HEK293 (cell line): Measurements from ENCODE around the gene BCKDHB.
"Not testable (repeated sequence)": the region's sequence is repeated elsewhere in the genome, so short reads cannot be mapped to it uniquely, and the experiment has no call there.

Experiments used
- CTCF ChIA-PET: fragments of 350-600 bp; formaldehyde crosslinking; extraction: SDS; loops from one replicate; lab custom pipeline; 2021; ENCODE audit warnings: antibody characterized with exemption; lab: Yijun Ruan, JAX
- POLR2A ChIA-PET: fragments of 300-600 bp; formaldehyde crosslinking; extraction: SDS; loops from one replicate; lab custom pipeline; 2020; ENCODE audit warnings: antibody characterized with exemption, inconsistent platforms; lab: Yijun Ruan, JAX
- H3K27ac ChIP-seq: fragments of 200-500 bp; sonication (Bioruptor generic); 2 replicates; pipeline ENCODE4 v1.5.1; 2014; ENCODE audit warnings: low read depth, low read length, control low read depth, inconsistent platforms; ENCODE audit errors: extremely low read depth
- H3K36me3 ChIP-seq, 2 experiments: fragments of 200-500 bp in 1 of 2; sonication (Bioruptor generic) in 1 of 2; 1 replicate in 1 of 2; 2 replicates in 1 of 2; pipeline ENCODE4 v1.5.1; 2014 to 2017; ENCODE audit warnings: inconsistent platforms in 2 of 2, low read length in 2 of 2; ENCODE audit not compliant: control insufficient read depth in 2 of 2, insufficient read depth in 1 of 2
- H3K4me1 ChIP-seq: fragments of 200-500 bp; sonication (Bioruptor generic); 2 replicates; pipeline ENCODE4 v1.5.1; 2014; ENCODE audit warnings: mild to moderate bottlenecking, low read length, inconsistent platforms; ENCODE audit not compliant: control insufficient read depth, insufficient read depth
- H3K4me3 ChIP-seq: 2 replicates; pipeline ENCODE4 v1.5.1; 2011; ENCODE audit warnings: low read depth, mild to moderate bottlenecking, control low read depth, low read length, moderate library complexity
- H3K9me3 ChIP-seq: fragments of 200-500 bp; sonication (Bioruptor generic); 2 replicates; pipeline ENCODE4 v1.5.1; 2014; ENCODE audit warnings: low read depth, low read length, inconsistent platforms; ENCODE audit not compliant: control insufficient read depth, insufficient read depth
- GLI2 ChIP-seq: fragments of 450-650 bp; formaldehyde crosslinking; IDR thresholded peaks from 2 replicates; pipeline ENCODE4; 2017; ENCODE audit warnings: missing biosample characterization, missing genetic modification characterization, low read depth, borderline replicate concordance
- HOXC10 ChIP-seq: sonication (generic); formaldehyde crosslinking; IDR thresholded peaks from 2 replicates; pipeline ENCODE4 v1.8.1; 2023; ENCODE audit warnings: mild to moderate bottlenecking, missing genetic modification reagents
- MEIS1 ChIP-seq: sonication (generic); formaldehyde crosslinking; IDR thresholded peaks from 2 replicates; pipeline ENCODE4 v1.8.1; 2022; ENCODE audit warnings: missing genetic modification reagents, mild to moderate bottlenecking, borderline replicate concordance
- PRDM1 ChIP-seq: fragments of 450-650 bp; formaldehyde crosslinking; IDR thresholded peaks from 2 replicates; pipeline ENCODE4; 2016; ENCODE audit warnings: missing biosample characterization, missing genetic modification characterization
- TCF7L2 ChIP-seq: IDR thresholded peaks from 2 replicates; pipeline ENCODE4 v1.6.1; 2011; ENCODE audit warnings: low read depth, mild to moderate bottlenecking, inconsistent platforms, low read length, moderate library complexity, borderline replicate concordance
- ZNF157 ChIP-seq: fragments of 450-650 bp; formaldehyde crosslinking; IDR thresholded peaks from 2 replicates; pipeline ENCODE4 v1.5.1; 2016; ENCODE audit warnings: missing biosample characterization, missing genetic modification characterization
- ZNF266 ChIP-seq: fragments of 450-650 bp; formaldehyde crosslinking; IDR thresholded peaks from 2 replicates; pipeline ENCODE4 v1.5.1; 2016; ENCODE audit warnings: missing biosample characterization, missing genetic modification characterization, low read depth
- ZNF350 ChIP-seq: fragments of 450-650 bp; formaldehyde crosslinking; IDR thresholded peaks from 2 replicates; pipeline ENCODE4 v1.5.0; 2017; ENCODE audit warnings: missing biosample characterization, mild to moderate bottlenecking, missing genetic modification characterization
- ZNF561 ChIP-seq: fragments of 450-650 bp; IDR thresholded peaks from 2 replicates; pipeline ENCODE4 v1.5.1; 2018; ENCODE audit warnings: missing biosample characterization, missing genetic modification characterization, borderline replicate concordance
- ZNF571 ChIP-seq: fragments of 450-650 bp; formaldehyde crosslinking; IDR thresholded peaks from 2 replicates; pipeline ENCODE4 v1.5.0; 2017; ENCODE audit warnings: missing biosample characterization, missing genetic modification characterization
- ZNF610 ChIP-seq: fragments of 450-650 bp; formaldehyde crosslinking; IDR thresholded peaks from 2 replicates; pipeline ENCODE4 v1.5.1; 2016; ENCODE audit warnings: missing biosample characterization, missing genetic modification characterization, borderline replicate concordance
- ZNF654 ChIP-seq: fragments of 450-650 bp; formaldehyde crosslinking; IDR thresholded peaks from 2 replicates; pipeline ENCODE4 v1.5.1; 2016; ENCODE audit warnings: low read depth, missing biosample characterization, missing genetic modification characterization
- ZNF660 ChIP-seq: fragments of 450-650 bp; IDR thresholded peaks from 2 replicates; pipeline ENCODE4 v1.5.1; 2018; ENCODE audit warnings: missing biosample characterization, mild to moderate bottlenecking, missing genetic modification characterization
- TF ChIP-seq, protein P1 (sequence below): fragments of 450-650 bp; formaldehyde crosslinking; IDR thresholded peaks from 2 replicates; pipeline ENCODE4 v1.5.1; 2016; ENCODE audit warnings: missing biosample characterization, missing genetic modification characterization
- TF ChIP-seq, protein P2 (sequence below): fragments of 450-650 bp; formaldehyde crosslinking; IDR thresholded peaks from 2 replicates; pipeline ENCODE4 v1.5.1; 2016; ENCODE audit warnings: missing biosample characterization, missing genetic modification characterization
- TF ChIP-seq, protein P3 (sequence below): fragments of 450-650 bp; formaldehyde crosslinking; IDR thresholded peaks from 2 replicates; pipeline ENCODE4 v1.5.1; 2016; ENCODE audit warnings: missing biosample characterization, missing genetic modification characterization
- TF ChIP-seq, protein P4 (sequence below): fragments of 450-650 bp; formaldehyde crosslinking; conservative IDR thresholded peaks from 2 replicates; pipeline ENCODE4 v1.5.1; 2016; ENCODE audit warnings: low read depth, missing biosample characterization, missing genetic modification characterization

Gene BCKDHB

DNA sequence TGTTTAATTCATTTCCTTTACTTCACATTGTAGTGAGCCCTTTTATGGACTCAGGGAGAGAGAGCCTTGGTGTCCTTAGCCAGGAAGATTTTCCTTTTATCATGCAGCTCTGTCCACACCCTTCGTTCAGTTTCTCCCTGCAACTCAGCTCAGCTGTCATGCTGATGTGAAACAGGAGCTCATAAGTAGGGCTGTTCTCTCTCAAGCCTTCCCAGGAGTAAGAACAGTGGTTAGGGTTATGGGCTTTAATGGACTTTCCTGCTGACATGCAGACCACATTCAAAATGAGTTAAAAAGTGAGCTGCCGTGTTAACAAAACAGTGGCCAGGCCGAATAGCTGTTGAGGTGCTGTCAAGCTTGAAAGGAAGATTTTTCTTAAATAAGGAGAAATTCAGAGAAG is 104.1 kb downstream of the BCKDHB start:
- Histone ChIP-seq H3K9me3 (no peaks in the 10 kb centered on the region), H3K27ac (no peak overlapping the region), H3K36me3 (no peaks in the 10 kb centered on the region), H3K4me1 (no peaks in the 10 kb centered on the region), H3K4me3 (no peak overlapping the region)
- CTCF ChIA-PET, result interaction anchor here (1.0 kb wide), 2 partner anchors 78 to 247 kb away, joined by 3 read pairs; no protein-coding TSS in a partner anchor
- TF ChIP-seq TCF7L2 (no peak), ZNF157 (tag by site-specific recombination) (no peak), ZNF571 (tag by site-specific recombination) (no peak), GLI2 (tag by site-specific recombination) (no peak), MEIS1 (CRISPR knock-in tag) (no peak)
- POLR2A ChIA-PET, result no interaction called here

DNA sequence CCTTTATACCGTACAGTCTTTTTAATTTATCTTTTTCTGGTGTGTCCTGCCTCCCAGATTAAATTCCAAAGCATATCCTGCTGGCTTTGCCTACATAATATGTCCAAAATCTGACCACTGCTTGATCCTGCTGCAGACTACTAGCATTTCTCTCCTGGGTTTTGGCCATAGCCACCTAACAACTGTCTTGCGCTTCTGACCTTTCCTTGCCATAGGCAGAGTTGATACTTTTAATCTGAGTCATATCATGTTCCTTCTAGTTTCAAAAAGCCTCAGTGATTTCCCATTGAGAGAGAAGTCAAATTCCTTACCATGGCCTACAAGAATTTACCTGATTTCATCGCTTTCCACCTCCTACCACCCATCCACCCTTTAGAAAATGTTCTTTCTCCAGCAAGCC is 104.8 kb downstream of the BCKDHB start:
- Histone ChIP-seq H3K4me3 (no peak overlapping the region), H3K27ac (no peak overlapping the region), H3K4me1 (no peaks in the 10 kb centered on the region), H3K9me3 (no peaks in the 10 kb centered on the region), H3K36me3 (no peaks in the 10 kb centered on the region)
- POLR2A ChIA-PET, result no interaction called here
- TF ChIP-seq ZNF610 (tag by site-specific recombination) (no peak), ZNF561 (no peak), ZNF350 (tag by site-specific recombination) (no peak)
- TF ChIP-seq, protein P1, sequence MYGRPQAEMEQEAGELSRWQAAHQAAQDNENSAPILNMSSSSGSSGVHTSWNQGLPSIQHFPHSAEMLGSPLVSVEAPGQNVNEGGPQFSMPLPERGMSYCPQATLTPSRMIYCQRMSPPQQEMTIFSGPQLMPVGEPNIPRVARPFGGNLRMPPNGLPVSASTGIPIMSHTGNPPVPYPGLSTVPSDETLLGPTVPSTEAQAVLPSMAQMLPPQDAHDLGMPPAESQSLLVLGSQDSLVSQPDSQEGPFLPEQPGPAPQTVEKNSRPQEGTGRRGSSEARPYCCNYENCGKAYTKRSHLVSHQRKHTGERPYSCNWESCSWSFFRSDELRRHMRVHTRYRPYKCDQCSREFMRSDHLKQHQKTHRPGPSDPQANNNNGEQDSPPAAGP (tag by site-specific recombination), result no peak
- CTCF ChIA-PET, result interaction anchor here (1.0 kb wide), 2 partner anchors 79 to 246 kb away, joined by 3 read pairs; no protein-coding TSS in a partner anchor

DNA sequence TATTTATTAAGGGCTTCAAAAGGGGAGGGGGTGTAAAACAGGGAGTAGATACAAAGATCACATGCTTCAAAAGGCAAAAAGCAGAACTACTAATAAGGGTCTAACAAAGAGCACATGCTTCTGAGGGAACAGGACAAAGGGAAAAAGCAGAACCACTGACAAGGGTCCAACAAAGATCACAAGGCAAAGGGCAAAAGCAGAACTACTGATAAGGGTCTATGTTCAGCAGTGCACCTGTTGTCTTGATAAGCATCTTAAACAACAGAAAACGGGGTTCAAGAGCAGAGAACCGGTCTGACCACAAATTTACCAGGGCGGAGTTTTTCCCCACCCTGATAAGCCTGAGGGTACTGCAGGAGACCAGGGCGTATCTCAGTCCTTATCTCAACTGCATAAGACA is 105.4 kb downstream of the BCKDHB start:
- H3K4me1 ChIP-seq, POLR2A ChIA-PET, H3K4me3 ChIP-seq, H3K9me3 ChIP-seq, H3K36me3 ChIP-seq, H3K27ac ChIP-seq: not testable (repeated sequence)
- CTCF ChIA-PET, result interaction anchor here (1.3 kb wide), 1 partner anchor 8 kb away, joined by 4 read pairs; no protein-coding TSS in a partner anchor

DNA sequence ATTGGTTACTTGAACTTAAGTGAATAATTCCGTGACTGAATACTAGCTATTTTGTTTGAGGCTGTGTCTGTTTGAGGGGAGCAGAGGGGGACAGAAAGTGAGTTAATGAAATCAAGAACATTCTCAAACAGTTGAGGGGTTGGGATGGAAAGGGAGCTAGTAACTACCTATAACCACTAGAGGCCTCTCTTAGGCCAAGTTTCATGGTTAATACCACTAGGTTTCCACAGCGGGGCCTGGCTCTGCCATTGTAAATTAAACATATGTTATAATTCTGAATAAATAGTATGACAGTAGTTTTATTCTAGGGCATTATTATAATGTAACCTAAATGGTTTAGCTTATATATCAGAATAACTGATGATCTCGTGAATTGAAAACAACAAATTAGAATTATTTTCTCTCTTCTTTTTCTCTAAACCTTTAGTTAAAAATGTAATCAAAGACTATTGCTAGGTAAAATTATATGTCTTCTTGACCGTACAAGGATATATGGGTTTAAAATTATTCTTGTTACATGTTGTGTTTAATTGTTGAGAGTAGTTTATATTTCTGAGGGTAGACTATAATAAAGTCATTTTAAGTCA is 108.1 kb downstream of the BCKDHB start:
- Histone ChIP-seq H3K36me3 (no peaks in the 10 kb centered on the region), H3K4me3 (no peak overlapping the region), H3K9me3 (no peaks in the 10 kb centered on the region), H3K27ac (no peak overlapping the region), H3K4me1 (no peaks in the 10 kb centered on the region)
- POLR2A ChIA-PET, result interaction anchor here (0.5 to 0.6 kb wide), 2 partner anchors 15 to 1202 kb away, joined by 3 to 5 read pairs; no protein-coding TSS in a partner anchor
- CTCF ChIA-PET, result interaction anchor here (0.6 to 2.0 kb wide), 51 partner anchors 9 to 1541 kb away, joined by 3 to 19 read pairs (median 3); no protein-coding TSS in a partner anchor
- TF ChIP-seq, protein P2, sequence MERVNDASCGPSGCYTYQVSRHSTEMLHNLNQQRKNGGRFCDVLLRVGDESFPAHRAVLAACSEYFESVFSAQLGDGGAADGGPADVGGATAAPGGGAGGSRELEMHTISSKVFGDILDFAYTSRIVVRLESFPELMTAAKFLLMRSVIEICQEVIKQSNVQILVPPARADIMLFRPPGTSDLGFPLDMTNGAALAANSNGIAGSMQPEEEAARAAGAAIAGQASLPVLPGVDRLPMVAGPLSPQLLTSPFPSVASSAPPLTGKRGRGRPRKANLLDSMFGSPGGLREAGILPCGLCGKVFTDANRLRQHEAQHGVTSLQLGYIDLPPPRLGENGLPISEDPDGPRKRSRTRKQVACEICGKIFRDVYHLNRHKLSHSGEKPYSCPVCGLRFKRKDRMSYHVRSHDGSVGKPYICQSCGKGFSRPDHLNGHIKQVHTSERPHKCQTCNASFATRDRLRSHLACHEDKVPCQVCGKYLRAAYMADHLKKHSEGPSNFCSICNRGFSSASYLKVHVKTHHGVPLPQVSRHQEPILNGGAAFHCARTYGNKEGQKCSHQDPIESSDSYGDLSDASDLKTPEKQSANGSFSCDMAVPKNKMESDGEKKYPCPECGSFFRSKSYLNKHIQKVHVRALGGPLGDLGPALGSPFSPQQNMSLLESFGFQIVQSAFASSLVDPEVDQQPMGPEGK, result no peak
- TF ChIP-seq ZNF654 (tag by site-specific recombination), result peak; percentile 79
- TF ChIP-seq ZNF266 (tag by site-specific recombination), result no peak
- TF ChIP-seq, protein P3, sequence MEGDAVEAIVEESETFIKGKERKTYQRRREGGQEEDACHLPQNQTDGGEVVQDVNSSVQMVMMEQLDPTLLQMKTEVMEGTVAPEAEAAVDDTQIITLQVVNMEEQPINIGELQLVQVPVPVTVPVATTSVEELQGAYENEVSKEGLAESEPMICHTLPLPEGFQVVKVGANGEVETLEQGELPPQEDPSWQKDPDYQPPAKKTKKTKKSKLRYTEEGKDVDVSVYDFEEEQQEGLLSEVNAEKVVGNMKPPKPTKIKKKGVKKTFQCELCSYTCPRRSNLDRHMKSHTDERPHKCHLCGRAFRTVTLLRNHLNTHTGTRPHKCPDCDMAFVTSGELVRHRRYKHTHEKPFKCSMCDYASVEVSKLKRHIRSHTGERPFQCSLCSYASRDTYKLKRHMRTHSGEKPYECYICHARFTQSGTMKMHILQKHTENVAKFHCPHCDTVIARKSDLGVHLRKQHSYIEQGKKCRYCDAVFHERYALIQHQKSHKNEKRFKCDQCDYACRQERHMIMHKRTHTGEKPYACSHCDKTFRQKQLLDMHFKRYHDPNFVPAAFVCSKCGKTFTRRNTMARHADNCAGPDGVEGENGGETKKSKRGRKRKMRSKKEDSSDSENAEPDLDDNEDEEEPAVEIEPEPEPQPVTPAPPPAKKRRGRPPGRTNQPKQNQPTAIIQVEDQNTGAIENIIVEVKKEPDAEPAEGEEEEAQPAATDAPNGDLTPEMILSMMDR (tag by site-specific recombination), result 0 out of 2 replicates have a peak, but pooled peaks have one; percentile 24
- 0 out of 2 replicates have a peak, but pooled peaks have one; percentile 23 for TF ChIP-seq ZNF660 (tag by site-specific recombination)
- TF ChIP-seq PRDM1 (tag by site-specific recombination), result 0 out of 2 replicates have a peak, but pooled peaks have one; percentile 7
- TF ChIP-seq HOXC10, result no peak
- TF ChIP-seq, protein P4, sequence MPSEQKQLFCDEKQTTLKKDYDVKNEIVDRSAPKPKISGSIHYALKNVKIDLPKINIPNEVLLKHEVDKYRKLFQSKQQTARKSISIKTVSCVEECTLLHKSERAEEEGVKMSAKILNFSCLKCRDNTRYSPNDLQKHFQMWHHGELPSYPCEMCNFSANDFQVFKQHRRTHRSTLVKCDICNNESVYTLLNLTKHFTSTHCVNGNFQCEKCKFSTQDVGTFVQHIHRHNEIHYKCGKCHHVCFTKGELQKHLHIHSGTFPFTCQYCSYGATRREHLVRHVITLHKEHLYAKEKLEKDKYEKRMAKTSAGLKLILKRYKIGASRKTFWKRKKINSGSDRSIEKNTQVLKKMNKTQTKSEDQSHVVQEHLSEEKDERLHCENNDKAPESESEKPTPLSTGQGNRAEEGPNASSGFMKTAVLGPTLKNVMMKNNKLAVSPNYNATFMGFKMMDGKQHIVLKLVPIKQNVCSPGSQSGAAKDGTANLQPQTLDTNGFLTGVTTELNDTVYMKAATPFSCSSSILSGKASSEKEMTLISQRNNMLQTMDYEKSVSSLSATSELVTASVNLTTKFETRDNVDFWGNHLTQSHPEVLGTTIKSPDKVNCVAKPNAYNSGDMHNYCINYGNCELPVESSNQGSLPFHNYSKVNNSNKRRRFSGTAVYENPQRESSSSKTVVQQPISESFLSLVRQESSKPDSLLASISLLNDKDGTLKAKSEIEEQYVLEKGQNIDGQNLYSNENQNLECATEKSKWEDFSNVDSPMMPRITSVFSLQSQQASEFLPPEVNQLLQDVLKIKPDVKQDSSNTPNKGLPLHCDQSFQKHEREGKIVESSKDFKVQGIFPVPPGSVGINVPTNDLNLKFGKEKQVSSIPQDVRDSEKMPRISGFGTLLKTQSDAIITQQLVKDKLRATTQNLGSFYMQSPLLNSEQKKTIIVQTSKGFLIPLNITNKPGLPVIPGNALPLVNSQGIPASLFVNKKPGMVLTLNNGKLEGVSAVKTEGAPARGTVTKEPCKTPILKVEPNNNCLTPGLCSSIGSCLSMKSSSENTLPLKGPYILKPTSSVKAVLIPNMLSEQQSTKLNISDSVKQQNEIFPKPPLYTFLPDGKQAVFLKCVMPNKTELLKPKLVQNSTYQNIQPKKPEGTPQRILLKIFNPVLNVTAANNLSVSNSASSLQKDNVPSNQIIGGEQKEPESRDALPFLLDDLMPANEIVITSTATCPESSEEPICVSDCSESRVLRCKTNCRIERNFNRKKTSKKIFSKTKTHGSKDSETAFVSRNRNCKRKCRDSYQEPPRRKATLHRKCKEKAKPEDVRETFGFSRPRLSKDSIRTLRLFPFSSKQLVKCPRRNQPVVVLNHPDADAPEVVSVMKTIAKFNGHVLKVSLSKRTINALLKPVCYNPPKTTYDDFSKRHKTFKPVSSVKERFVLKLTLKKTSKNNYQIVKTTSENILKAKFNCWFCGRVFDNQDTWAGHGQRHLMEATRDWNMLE (tag by site-specific recombination), result no peak
